HepG2 (cell line): Measurements from ENCODE around the gene ANKRD11. TPM values are rescaled to one million over a fixed set of nuclear protein-coding genes. Genes with fewer than 3 reads are reported as not detected.
A peak's percentile ranks its signal among the peaks of the same experiment; 100 is the strongest.

ENCODE experiments used
- FOXO1 ChIP-seq: sonication (generic); formaldehyde crosslinking; IDR thresholded peaks from 2 replicates; pipeline ENCODE4 v1.4.0; 2020; ENCODE audit warnings: missing genetic modification reagents
- MXI1 ChIP-seq: IDR thresholded peaks from 3 replicates; pipeline ENCODE4 v1.6.1; 2012; ENCODE audit warnings: low read depth, low read length, inconsistent platforms, borderline replicate concordance
- PAX8 ChIP-seq: sonication (generic); formaldehyde crosslinking; IDR thresholded peaks from 2 replicates; pipeline ENCODE4 v1.8.0; 2022; ENCODE audit warnings: mild to moderate bottlenecking, missing genetic modification reagents, borderline replicate concordance
- SP1 ChIP-seq, 2 experiments: fragments of 450-650 bp in 1 of 2; sonication (generic) in 1 of 2; formaldehyde crosslinking in 1 of 2; IDR thresholded peaks; 2 replicates each; pipeline versions ENCODE4 v1.4.0 to v1.6.1; 2016 to 2020; ENCODE audit warnings: missing genetic modification reagents in 1 of 2
- SPEN ChIP-seq: sonication (generic); formaldehyde crosslinking; IDR thresholded peaks from 2 replicates; pipeline ENCODE4 v1.5.1; 2020; ENCODE audit warnings: low read depth, mild to moderate bottlenecking, missing genetic modification reagents
- TP53 ChIP-seq: sonication (generic); formaldehyde crosslinking; conservative IDR thresholded peaks from 2 replicates; pipeline ENCODE4 v1.4.0; 2020; ENCODE audit warnings: missing genetic modification reagents
- ZBTB21 ChIP-seq: sonication (generic); formaldehyde crosslinking; IDR thresholded peaks from 2 replicates; pipeline ENCODE4 v1.4.0; 2020; ENCODE audit warnings: missing genetic modification reagents
- ZNF326 ChIP-seq: sonication (generic); formaldehyde crosslinking; IDR thresholded peaks from 2 replicates; pipeline ENCODE4 v1.4.0; 2020; ENCODE audit warnings: missing genetic modification reagents, borderline replicate concordance
- ZNF367 ChIP-seq: sonication (generic); formaldehyde crosslinking; IDR thresholded peaks from 2 replicates; pipeline ENCODE4 v1.4.0; 2020; ENCODE audit warnings: missing genetic modification reagents, borderline replicate concordance
- ZNF598 ChIP-seq: sonication (generic); formaldehyde crosslinking; IDR thresholded peaks from 2 replicates; pipeline ENCODE4 v1.5.1; 2020; ENCODE audit warnings: mild to moderate bottlenecking, missing genetic modification reagents, borderline replicate concordance
- ZZZ3 ChIP-seq: sonication (generic); formaldehyde crosslinking; IDR thresholded peaks from 2 replicates; pipeline ENCODE4 v1.4.0; 2020; ENCODE audit warnings: missing genetic modification reagents, mild to moderate bottlenecking, borderline replicate concordance
- polyA plus RNA-seq, 8 experiments: library from polyadenylated mRNA; depleted of rRNA in 3 of 8; stranded (reverse) in 7 of 8; unstranded in 1 of 8; fragments of >200 nt; fragmentation: Illumina TruSeq in 4 of 8; extraction: Trizol in 4 of 8; gene quantifications; 2 replicates each; pipeline versions ENCODE4 v1.2.1 to v1.2.3, GENCODE V29; 2011 to 2016; ENCODE audit warnings: low read depth in 4 of 8, missing spikeins in 1 of 8, mixed read lengths in 1 of 8; ENCODE audit not compliant: insufficient read depth in 1 of 8
- total RNA-seq, 5 experiments: library from RNA; depleted of rRNA; stranded (reverse); fragments of >200 nt; fragmentation: Illumina TruSeq; extraction: Trizol; gene quantifications; 2 replicates each; pipeline ENCODE4 v1.2.3, GENCODE V29; 2016; ENCODE audit warnings: low read depth in 1 of 5
- TF ChIP-seq, protein P1 (sequence below): sonication (generic); formaldehyde crosslinking; IDR thresholded peaks from 2 replicates; pipeline ENCODE4 v1.4.0; 2020; ENCODE audit warnings: mild to moderate bottlenecking, missing genetic modification reagents
- TF ChIP-seq, protein P2 (sequence below): sonication (generic); formaldehyde crosslinking; IDR thresholded peaks from 2 replicates; pipeline ENCODE4 v1.9.0; 2021; ENCODE audit warnings: missing genetic modification reagents, mild to moderate bottlenecking, borderline replicate concordance
- TF ChIP-seq, protein P3 (sequence below): sonication (generic); formaldehyde crosslinking; IDR thresholded peaks from 2 replicates; pipeline ENCODE4 v1.4.0; 2020; ENCODE audit warnings: missing genetic modification reagents
- TF ChIP-seq, protein P4 (sequence below): sonication (generic); formaldehyde crosslinking; IDR thresholded peaks from 2 replicates; pipeline ENCODE4 v1.4.0; 2020; ENCODE audit warnings: missing genetic modification reagents
- TF ChIP-seq, protein P5 (sequence below): sonication (generic); formaldehyde crosslinking; IDR thresholded peaks from 2 replicates; pipeline ENCODE4 v1.9.0; 2021; ENCODE audit warnings: missing genetic modification reagents, borderline replicate concordance

Gene ANKRD11
- total and polyA plus RNA-seq, 2 of the 13 experiments (the other 11 are each of a cell fraction or from before 2014, with no cell fraction given) = 21.4 to 38.4 TPM

DNA sequence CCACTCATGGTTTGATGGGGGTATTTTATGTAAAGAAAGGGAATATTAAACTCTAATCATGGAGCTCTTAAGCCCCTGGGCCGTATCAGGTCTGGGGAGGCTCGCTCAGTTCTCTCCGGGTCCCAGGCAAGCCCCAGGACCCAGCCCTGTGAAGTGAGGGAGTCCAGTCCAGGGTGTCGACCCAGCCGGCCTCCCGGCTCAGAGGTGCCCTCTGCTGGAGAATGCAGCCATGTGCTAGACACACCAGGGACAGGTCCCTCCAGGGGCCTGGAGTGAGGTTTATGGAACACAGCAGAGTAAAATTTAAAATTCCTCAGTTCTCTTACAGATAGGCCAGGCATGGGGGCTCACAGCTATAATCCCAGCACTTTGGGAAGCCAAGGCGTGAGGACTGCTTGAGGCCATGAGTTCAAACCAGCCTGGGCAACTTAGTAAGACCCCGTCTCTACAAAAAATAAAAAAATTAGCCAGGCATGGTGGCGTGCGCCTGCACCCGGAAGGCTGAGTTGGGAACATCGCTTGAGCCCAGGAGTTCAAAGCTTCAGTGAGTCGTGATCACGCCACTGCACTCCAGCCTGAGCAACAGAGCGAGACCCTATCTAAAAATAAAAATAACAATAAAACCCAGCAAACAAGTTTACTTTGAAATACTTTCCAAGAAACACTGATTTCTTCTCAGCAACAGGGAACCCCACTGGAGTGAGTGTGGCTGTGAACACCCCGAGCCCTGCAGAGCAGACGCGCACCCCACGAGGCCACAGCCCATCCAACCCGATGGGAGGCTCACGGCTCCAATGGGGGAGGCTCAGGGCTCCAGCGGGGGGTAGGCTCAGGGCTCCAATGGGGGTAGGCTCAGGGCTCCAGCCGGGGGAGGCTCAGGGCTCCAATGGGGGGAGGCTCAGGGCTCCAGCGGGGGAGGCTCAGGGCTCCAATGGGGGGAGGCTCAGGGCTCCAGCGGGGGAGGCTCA, 200.6 kb downstream of the ANKRD11 start (continued):
- TF ChIP-seq, protein P1, sequence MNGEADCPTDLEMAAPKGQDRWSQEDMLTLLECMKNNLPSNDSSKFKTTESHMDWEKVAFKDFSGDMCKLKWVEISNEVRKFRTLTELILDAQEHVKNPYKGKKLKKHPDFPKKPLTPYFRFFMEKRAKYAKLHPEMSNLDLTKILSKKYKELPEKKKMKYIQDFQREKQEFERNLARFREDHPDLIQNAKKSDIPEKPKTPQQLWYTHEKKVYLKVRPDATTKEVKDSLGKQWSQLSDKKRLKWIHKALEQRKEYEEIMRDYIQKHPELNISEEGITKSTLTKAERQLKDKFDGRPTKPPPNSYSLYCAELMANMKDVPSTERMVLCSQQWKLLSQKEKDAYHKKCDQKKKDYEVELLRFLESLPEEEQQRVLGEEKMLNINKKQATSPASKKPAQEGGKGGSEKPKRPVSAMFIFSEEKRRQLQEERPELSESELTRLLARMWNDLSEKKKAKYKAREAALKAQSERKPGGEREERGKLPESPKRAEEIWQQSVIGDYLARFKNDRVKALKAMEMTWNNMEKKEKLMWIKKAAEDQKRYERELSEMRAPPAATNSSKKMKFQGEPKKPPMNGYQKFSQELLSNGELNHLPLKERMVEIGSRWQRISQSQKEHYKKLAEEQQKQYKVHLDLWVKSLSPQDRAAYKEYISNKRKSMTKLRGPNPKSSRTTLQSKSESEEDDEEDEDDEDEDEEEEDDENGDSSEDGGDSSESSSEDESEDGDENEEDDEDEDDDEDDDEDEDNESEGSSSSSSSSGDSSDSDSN = peak; percentile 29; the same call in 1 of the 2 replicates
- TF ChIP-seq ZBTB21 (0 out of 2 replicates have a peak, but pooled peaks have one; percentile 28), ZNF367 (CRISPR knock-in tag) (no peak), ZNF326 (no peak), SP1 (IDR thresholded peaks at IDR 0.05) (no peak), SP1 (CRISPR knock-in tag; IDR thresholded peaks at IDR 0.05) (peak; percentile 40; the same call in 1 of the 2 replicates), PAX8 (CRISPR knock-in tag) (no peak), MXI1 (peak; percentile 66; the same call in 1 of the 3 replicates), TP53 (CRISPR knock-in tag) (no peak), ZZZ3 (no peak), ZNF598 (CRISPR knock-in tag) (no peak), FOXO1 (CRISPR knock-in tag) (peak; percentile 29; the same call in 1 of the 2 replicates), SPEN (CRISPR knock-in tag) (peak; percentile 56; the same call in 1 of the 2 replicates)
- TF ChIP-seq, protein P2, sequence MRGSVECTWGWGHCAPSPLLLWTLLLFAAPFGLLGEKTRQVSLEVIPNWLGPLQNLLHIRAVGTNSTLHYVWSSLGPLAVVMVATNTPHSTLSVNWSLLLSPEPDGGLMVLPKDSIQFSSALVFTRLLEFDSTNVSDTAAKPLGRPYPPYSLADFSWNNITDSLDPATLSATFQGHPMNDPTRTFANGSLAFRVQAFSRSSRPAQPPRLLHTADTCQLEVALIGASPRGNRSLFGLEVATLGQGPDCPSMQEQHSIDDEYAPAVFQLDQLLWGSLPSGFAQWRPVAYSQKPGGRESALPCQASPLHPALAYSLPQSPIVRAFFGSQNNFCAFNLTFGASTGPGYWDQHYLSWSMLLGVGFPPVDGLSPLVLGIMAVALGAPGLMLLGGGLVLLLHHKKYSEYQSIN = no peak
- TF ChIP-seq, protein P3, sequence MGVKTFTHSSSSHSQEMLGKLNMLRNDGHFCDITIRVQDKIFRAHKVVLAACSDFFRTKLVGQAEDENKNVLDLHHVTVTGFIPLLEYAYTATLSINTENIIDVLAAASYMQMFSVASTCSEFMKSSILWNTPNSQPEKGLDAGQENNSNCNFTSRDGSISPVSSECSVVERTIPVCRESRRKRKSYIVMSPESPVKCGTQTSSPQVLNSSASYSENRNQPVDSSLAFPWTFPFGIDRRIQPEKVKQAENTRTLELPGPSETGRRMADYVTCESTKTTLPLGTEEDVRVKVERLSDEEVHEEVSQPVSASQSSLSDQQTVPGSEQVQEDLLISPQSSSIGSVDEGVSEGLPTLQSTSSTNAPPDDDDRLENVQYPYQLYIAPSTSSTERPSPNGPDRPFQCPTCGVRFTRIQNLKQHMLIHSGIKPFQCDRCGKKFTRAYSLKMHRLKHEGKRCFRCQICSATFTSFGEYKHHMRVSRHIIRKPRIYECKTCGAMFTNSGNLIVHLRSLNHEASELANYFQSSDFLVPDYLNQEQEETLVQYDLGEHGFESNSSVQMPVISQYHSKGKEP = peak; percentile 45; the same call in 1 of the 2 replicates
- TF ChIP-seq, protein P4, sequence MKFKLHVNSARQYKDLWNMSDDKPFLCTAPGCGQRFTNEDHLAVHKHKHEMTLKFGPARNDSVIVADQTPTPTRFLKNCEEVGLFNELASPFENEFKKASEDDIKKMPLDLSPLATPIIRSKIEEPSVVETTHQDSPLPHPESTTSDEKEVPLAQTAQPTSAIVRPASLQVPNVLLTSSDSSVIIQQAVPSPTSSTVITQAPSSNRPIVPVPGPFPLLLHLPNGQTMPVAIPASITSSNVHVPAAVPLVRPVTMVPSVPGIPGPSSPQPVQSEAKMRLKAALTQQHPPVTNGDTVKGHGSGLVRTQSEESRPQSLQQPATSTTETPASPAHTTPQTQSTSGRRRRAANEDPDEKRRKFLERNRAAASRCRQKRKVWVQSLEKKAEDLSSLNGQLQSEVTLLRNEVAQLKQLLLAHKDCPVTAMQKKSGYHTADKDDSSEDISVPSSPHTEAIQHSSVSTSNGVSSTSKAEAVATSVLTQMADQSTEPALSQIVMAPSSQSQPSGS = no peak
- TF ChIP-seq, protein P5, sequence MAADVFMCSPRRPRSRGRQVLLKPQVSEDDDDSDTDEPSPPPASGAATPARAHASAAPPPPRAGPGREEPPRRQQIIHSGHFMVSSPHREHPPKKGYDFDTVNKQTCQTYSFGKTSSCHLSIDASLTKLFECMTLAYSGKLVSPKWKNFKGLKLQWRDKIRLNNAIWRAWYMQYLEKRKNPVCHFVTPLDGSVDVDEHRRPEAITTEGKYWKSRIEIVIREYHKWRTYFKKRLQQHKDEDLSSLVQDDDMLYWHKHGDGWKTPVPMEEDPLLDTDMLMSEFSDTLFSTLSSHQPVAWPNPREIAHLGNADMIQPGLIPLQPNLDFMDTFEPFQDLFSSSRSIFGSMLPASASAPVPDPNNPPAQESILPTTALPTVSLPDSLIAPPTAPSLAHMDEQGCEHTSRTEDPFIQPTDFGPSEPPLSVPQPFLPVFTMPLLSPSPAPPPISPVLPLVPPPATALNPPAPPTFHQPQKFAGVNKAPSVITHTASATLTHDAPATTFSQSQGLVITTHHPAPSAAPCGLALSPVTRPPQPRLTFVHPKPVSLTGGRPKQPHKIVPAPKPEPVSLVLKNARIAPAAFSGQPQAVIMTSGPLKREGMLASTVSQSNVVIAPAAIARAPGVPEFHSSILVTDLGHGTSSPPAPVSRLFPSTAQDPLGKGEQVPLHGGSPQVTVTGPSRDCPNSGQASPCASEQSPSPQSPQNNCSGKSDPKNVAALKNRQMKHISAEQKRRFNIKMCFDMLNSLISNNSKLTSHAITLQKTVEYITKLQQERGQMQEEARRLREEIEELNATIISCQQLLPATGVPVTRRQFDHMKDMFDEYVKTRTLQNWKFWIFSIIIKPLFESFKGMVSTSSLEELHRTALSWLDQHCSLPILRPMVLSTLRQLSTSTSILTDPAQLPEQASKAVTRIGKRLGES = no peak
